Prostate gland (tissue), 2 donors: ENCODE results near the gene GRIK5.

Experiments used
- POLR2A ChIP-seq: fragments of 450-650 bp; IDR thresholded peaks from one replicate; pipeline ENCODE4 v1.6.1; 2016; ENCODE audit warnings: antibody characterized with exemption, mild to moderate bottlenecking
- TF ChIP-seq, protein P1 (sequence below), 4 experiments: fragments of 200-600 bp in 2 of 4; fragments of 450-650 bp in 2 of 4; sonication (generic) in 2 of 4; IDR thresholded peaks; 1 replicate in 3 of 4; 2 replicates in 1 of 4; pipeline ENCODE4 v1.5.1; 2016 to 2019; ENCODE audit warnings: antibody characterized with exemption in 4 of 4, mild to moderate bottlenecking in 2 of 4, moderate library complexity in 2 of 4

DNA sequence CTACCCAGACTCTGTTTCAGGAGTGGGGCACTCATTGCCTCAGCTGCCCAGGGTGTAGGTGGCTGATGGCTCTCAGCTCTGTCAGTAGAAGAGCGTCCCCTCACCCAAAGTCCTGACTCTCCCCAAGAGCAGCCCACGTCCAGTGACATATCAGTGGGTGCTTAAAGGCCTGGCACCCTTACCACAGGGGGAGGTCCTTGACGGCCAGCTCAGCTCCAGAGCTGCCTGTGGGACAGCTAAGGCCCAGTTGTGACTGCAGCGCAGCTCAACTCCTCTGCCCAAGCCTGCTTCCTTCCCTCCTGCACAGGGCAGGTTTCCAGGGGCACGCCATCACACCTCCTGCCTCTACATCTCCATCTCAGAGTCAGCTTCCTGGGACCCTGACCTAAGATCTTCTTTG, 32.4 kb downstream of the GRIK5 start:
- TF ChIP-seq, protein P1, sequence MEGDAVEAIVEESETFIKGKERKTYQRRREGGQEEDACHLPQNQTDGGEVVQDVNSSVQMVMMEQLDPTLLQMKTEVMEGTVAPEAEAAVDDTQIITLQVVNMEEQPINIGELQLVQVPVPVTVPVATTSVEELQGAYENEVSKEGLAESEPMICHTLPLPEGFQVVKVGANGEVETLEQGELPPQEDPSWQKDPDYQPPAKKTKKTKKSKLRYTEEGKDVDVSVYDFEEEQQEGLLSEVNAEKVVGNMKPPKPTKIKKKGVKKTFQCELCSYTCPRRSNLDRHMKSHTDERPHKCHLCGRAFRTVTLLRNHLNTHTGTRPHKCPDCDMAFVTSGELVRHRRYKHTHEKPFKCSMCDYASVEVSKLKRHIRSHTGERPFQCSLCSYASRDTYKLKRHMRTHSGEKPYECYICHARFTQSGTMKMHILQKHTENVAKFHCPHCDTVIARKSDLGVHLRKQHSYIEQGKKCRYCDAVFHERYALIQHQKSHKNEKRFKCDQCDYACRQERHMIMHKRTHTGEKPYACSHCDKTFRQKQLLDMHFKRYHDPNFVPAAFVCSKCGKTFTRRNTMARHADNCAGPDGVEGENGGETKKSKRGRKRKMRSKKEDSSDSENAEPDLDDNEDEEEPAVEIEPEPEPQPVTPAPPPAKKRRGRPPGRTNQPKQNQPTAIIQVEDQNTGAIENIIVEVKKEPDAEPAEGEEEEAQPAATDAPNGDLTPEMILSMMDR (IDR thresholded peaks at IDR 0.05): no peak
- TF ChIP-seq POLR2A: no peak
